Omental fat pad (tissue), 4 donors: ENCODE measurements around the gene NONO. TPM values are rescaled to one million over a fixed set of nuclear protein-coding genes. Genes with fewer than 3 reads are reported as not detected.

ENCODE experiments used
- total RNA-seq, 4 donors: library from RNA; depleted of rRNA; stranded (reverse); fragments of >200 nt; gene quantifications; one replicate each; pipeline ENCODE4 v1.1.0, GENCODE V29; 2016

The NONO gene
- total RNA-seq, 4 donors from 2014 or later = 180 to 262 (median 199) TPM

Other genes starting within 250 kb of the NONO start
- 10 to 100 TPM; 34.9 to 53.4 (median 43.7) TPM for gene SNX12, start 215.3 kb upstream of the NONO start, total RNA-seq
- 10 to 100 TPM; 13.8 to 23.8 (median 20.1) TPM for gene FOXO4, start 187.8 kb upstream of the NONO start, total RNA-seq
- gene CXorf65, start 176.9 kb upstream of the NONO start, total RNA-seq = not detected
- 10 to 100 TPM in 3 of 4 donors, 1 to 10 TPM in 1; 8.3 to 30.9 (median 15.6) TPM for gene IL2RG, start 172.1 kb upstream of the NONO start, total RNA-seq
- 10 to 100 TPM; 29.0 to 74.4 (median 36.0) TPM for gene MED12, start 165.0 kb upstream of the NONO start, total RNA-seq
- gene NLGN3, start 138.8 kb upstream of the NONO start, total RNA-seq = 1 to 10 TPM in 2 of 4 donors, under 1 TPM in 2; 0.25 to 1.7 (median 0.87) TPM
- under 1 TPM in 1 of 4 donors, not detected in 3; 0.31 TPM for gene GJB1, start 60.4 kb upstream of the NONO start, total RNA-seq
- gene ZMYM3, start 29.5 kb upstream of the NONO start, total RNA-seq = 10 to 100 TPM in 2 of 4 donors, 1 to 10 TPM in 2; 3.8 to 14.8 (median 11.2) TPM
- gene ITGB1BP2, start 18.1 kb downstream of the NONO start, total RNA-seq = 1 to 10 TPM in 3 of 4 donors, under 1 TPM in 1; 0.74 to 5.4 (median 1.3) TPM
- 10 to 100 TPM; 26.3 to 74.2 (median 38.2) TPM for gene TAF1, start 82.7 kb downstream of the NONO start, total RNA-seq
- 100 to 1,000 TPM; 139 to 209 (median 175) TPM for gene OGT, start 249.5 kb downstream of the NONO start, total RNA-seq